Measurements from ENCODE around the gene ZC2HC1C. TPM values are rescaled to one million over a fixed set of nuclear protein-coding genes. Genes with fewer than 3 reads are reported as not detected.

Gene ZC2HC1C
- total RNA-seq, 2 donors from 2014 or later: 1.5 to 1.8 TPM

GRCh38 chr14:75077794-75078193, 8.4 kb downstream of the ZC2HC1C start:
- H3K36me3 Mint-ChIP-seq: no peaks in the 10 kb centered on the region
- no peaks in the 10 kb centered on the region for H3K9me3 Mint-ChIP-seq
- ATAC-seq (no peak), DNase-seq (ENCODE audit: low spot score in 2 of 2) (no peak)
- no peak overlapping the region for H3K27ac Mint-ChIP-seq

- Mint-ChIP-seq H3K36me3 (no peaks in the 10 kb centered on the region), H3K27ac (no peak overlapping the region), H3K9me3 (no peaks in the 10 kb centered on the region)
- ATAC-seq (no peak), DNase-seq (ENCODE audit: low spot score in 2 of 2) (no peak)
Measured at GRCh38 chr14:75079521-75079920, 10.1 kb downstream of the ZC2HC1C start.

GRCh38 chr14:75081660-75082229, 12.3 kb downstream of the ZC2HC1C start:
- no peaks in the 10 kb centered on the region for H3K36me3 Mint-ChIP-seq
- DNase-seq (ENCODE audit: low spot score in 2 of 2) (no peak), ATAC-seq (no peak)
- H3K27ac Mint-ChIP-seq: no peak overlapping the region
- H3K9me3 Mint-ChIP-seq: no peaks in the 10 kb centered on the region

GRCh38 chr14:75083271-75083670, 13.8 kb downstream of the ZC2HC1C start:
- Mint-ChIP-seq H3K36me3 (no peaks in the 10 kb centered on the region), H3K9me3 (no peaks in the 10 kb centered on the region), H3K27ac (peak overlapping the region in 1 of 2 donors; percentile 50)
- no peak for ATAC-seq
- DNase-seq (ENCODE audit: low spot score in 2 of 2): no peak

GRCh38 chr14:75084513-75084912, 15.1 kb downstream of the ZC2HC1C start:
- ATAC-seq: no peak
- DNase-seq (ENCODE audit: low spot score in 2 of 2): no peak
- Mint-ChIP-seq H3K36me3 (no peaks in the 10 kb centered on the region), H3K9me3 (no peaks in the 10 kb centered on the region), H3K27ac (peak overlapping the region; percentile 50 to 77)

GRCh38 chr14:75088153-75088552, 18.7 kb downstream of the ZC2HC1C start:
- no peak overlapping the region for H3K27ac Mint-ChIP-seq
- H3K9me3 Mint-ChIP-seq: no peaks in the 10 kb centered on the region
- no peak for ATAC-seq
- no peaks in the 10 kb centered on the region for H3K36me3 Mint-ChIP-seq
- DNase-seq (ENCODE audit: low spot score in 2 of 2): no peak

- no peak overlapping the region for H3K27ac Mint-ChIP-seq
- no peaks in the 10 kb centered on the region for H3K36me3 Mint-ChIP-seq
- ATAC-seq: peak; percentile 61 to 73
- no peaks in the 10 kb centered on the region for H3K9me3 Mint-ChIP-seq
- DNase-seq (ENCODE audit: low spot score in 2 of 2): peak in 1 of 2 donors; percentile 55
Measured at GRCh38 chr14:75088566-75089373, 19.3 kb downstream of the ZC2HC1C start.

GRCh38 chr14:75090353-75090752, 20.9 kb downstream of the ZC2HC1C start:
- DNase-seq (ENCODE audit: low spot score in 2 of 2): no peak
- H3K36me3 Mint-ChIP-seq: no peaks in the 10 kb centered on the region
- no peaks in the 10 kb centered on the region for H3K9me3 Mint-ChIP-seq
- ATAC-seq: no peak
- no peak overlapping the region for H3K27ac Mint-ChIP-seq

- no peaks in the 10 kb centered on the region for H3K36me3 Mint-ChIP-seq
- no peaks in the 10 kb centered on the region for H3K9me3 Mint-ChIP-seq
- H3K27ac Mint-ChIP-seq: no peak overlapping the region
- DNase-seq (ENCODE audit: low spot score in 2 of 2) (no peak), ATAC-seq (no peak)
Measured at GRCh38 chr14:75091251-75091650, 21.8 kb downstream of the ZC2HC1C start.

- ATAC-seq (no peak), DNase-seq (ENCODE audit: low spot score in 2 of 2) (no peak)
- Mint-ChIP-seq H3K9me3 (no peaks in the 10 kb centered on the region), H3K36me3 (no peaks in the 10 kb centered on the region), H3K27ac (no peak overlapping the region)
Measured at GRCh38 chr14:75092698-75093097, 23.3 kb downstream of the ZC2HC1C start.

GRCh38 chr14:75094896-75095295, 25.5 kb downstream of the ZC2HC1C start:
- no peak for ATAC-seq
- Mint-ChIP-seq H3K27ac (no peak overlapping the region), H3K36me3 (peaks cover 0 to 9% of the 10 kb centered on the region in 2 donors)

GRCh38 chr14:75095690-75096089, 26.2 kb downstream of the ZC2HC1C start:
- peaks cover 0 to 9% of the 10 kb centered on the region in 2 donors for H3K36me3 Mint-ChIP-seq
- no peak for ATAC-seq
- DNase-seq (ENCODE audit: low spot score in 2 of 2): no peak
- no peaks in the 10 kb centered on the region for H3K9me3 Mint-ChIP-seq
- H3K27ac Mint-ChIP-seq: no peak overlapping the region

More at GRCh38 chr14:75094896-75095295, 25.5 kb downstream of the ZC2HC1C start:
- no peak for DNase-seq (ENCODE audit: low spot score in 2 of 2)
- H3K9me3 Mint-ChIP-seq: no peaks in the 10 kb centered on the region

GRCh38 chr14:75096959-75097358, 27.5 kb downstream of the ZC2HC1C start:
- peaks cover 0 to 9% of the 10 kb centered on the region in 2 donors for H3K36me3 Mint-ChIP-seq
- ATAC-seq (no peak), DNase-seq (ENCODE audit: low spot score in 2 of 2) (no peak)
- no peaks in the 10 kb centered on the region for H3K9me3 Mint-ChIP-seq
- no peak overlapping the region for H3K27ac Mint-ChIP-seq

- no peak for DNase-seq (ENCODE audit: low spot score in 2 of 2)
- no peak for ATAC-seq
- Mint-ChIP-seq H3K36me3 (peaks cover 0 to 13% of the 10 kb centered on the region in 2 donors), H3K9me3 (no peaks in the 10 kb centered on the region), H3K27ac (no peak overlapping the region)
Measured at GRCh38 chr14:75098212-75098611, 28.8 kb downstream of the ZC2HC1C start.

GRCh38 chr14:75098682-75099081, 29.2 kb downstream of the ZC2HC1C start:
- DNase-seq (ENCODE audit: low spot score in 2 of 2): no peak
- no peaks in the 10 kb centered on the region for H3K9me3 Mint-ChIP-seq
- H3K36me3 Mint-ChIP-seq: peaks cover 0 to 13% of the 10 kb centered on the region in 2 donors
- H3K27ac Mint-ChIP-seq: peak overlapping the region; percentile 8 to 12
- ATAC-seq: no peak

GRCh38 chr14:75101491-75101890, 32.0 kb downstream of the ZC2HC1C start:
- DNase-seq (ENCODE audit: low spot score in 2 of 2) (no peak), ATAC-seq (no peak)
- Mint-ChIP-seq H3K9me3 (no peaks in the 10 kb centered on the region), H3K27ac (no peak overlapping the region), H3K36me3 (peaks cover 2 to 13% of the 10 kb centered on the region in 2 donors)

- Mint-ChIP-seq H3K27ac (no peak overlapping the region), H3K36me3 (peaks cover 8 to 10% of the 10 kb centered on the region in 2 donors), H3K9me3 (no peaks in the 10 kb centered on the region)
- DNase-seq (ENCODE audit: low spot score in 2 of 2): no peak
- ATAC-seq: no peak
Measured at GRCh38 chr14:75107186-75107585, 37.7 kb downstream of the ZC2HC1C start.

GRCh38 chr14:75109877-75110276, 40.4 kb downstream of the ZC2HC1C start:
- Mint-ChIP-seq H3K9me3 (no peaks in the 10 kb centered on the region), H3K27ac (no peak overlapping the region), H3K36me3 (peaks cover 4 to 10% of the 10 kb centered on the region in 2 donors)
- no peak for ATAC-seq
- no peak for DNase-seq (ENCODE audit: low spot score in 2 of 2)

All from activated naive CD4-positive, alpha-beta T cell treated with anti-CD3 and anti-CD28 coated beads, Interleukin-2, amount 50 U/mL, for 72 hours (primary cell).